K562 (cell line): ENCODE measurements around the gene ATG4D. TPM values are rescaled to one million over a fixed set of nuclear protein-coding genes. Genes with fewer than 3 reads are reported as not detected.
A peak's percentile ranks its signal among the peaks of the same experiment; 100 is the strongest.

Source experiments
- BACH1 ChIP-seq: fragments of 200-800 bp; sonication (Bioruptor generic); IDR thresholded peaks from 2 replicates; pipeline ENCODE4 v1.6.1; 2016; ENCODE audit warnings: missing genetic modification characterization, missing compliant biosample characterization
- BRF1 ChIP-seq: IDR thresholded peaks from 3 replicates; pipeline ENCODE4 v1.6.1; 2011; ENCODE audit warnings: borderline replicate concordance, mild to moderate bottlenecking; ENCODE audit not compliant: insufficient read length; ENCODE audit errors: extremely low read depth
- HCFC1 ChIP-seq: IDR thresholded peaks from 2 replicates; pipeline ENCODE4 v1.6.1; 2012; ENCODE audit warnings: low read depth, low read length, improper control_type of control experiment
- HOXB6 ChIP-seq: fragments of 250-450 bp; sonication (Bioruptor Pico); IDR thresholded peaks from 2 replicates; pipeline ENCODE4 v1.5.1; 2022; ENCODE audit warnings: mild to moderate bottlenecking, borderline replicate concordance
- KLF13 ChIP-seq: fragments of 450-650 bp; IDR thresholded peaks from 2 replicates; pipeline ENCODE4 v1.6.1; 2016; ENCODE audit warnings: missing genetic modification characterization, low read depth, mild to moderate bottlenecking, missing compliant biosample characterization, moderate library complexity, borderline replicate concordance
- LEF1 ChIP-seq: fragments of 450-650 bp; IDR thresholded peaks from 2 replicates; pipeline ENCODE4 v1.6.1; 2016; ENCODE audit warnings: mild to moderate bottlenecking
- MEIS2 ChIP-seq: fragments of 450-650 bp; IDR thresholded peaks from 2 replicates; pipeline ENCODE4 v1.6.1; 2014; ENCODE audit warnings: mild to moderate bottlenecking; ENCODE audit not compliant: partially characterized antibody
- NFIC ChIP-seq: fragments of 450-650 bp; IDR thresholded peaks from 2 replicates; pipeline ENCODE4 v1.6.1; 2017; ENCODE audit warnings: mild to moderate bottlenecking, inconsistent platforms
- PTRF ChIP-seq: fragments of 450-650 bp; IDR thresholded peaks from 2 replicates; pipeline ENCODE4 v1.6.1; 2016; ENCODE audit warnings: mild to moderate bottlenecking, missing genetic modification characterization, missing compliant biosample characterization
- PURB ChIP-seq: sonication (generic); formaldehyde crosslinking; IDR thresholded peaks from 2 replicates; pipeline ENCODE4 v1.9.0; 2021; ENCODE audit warnings: low read depth, mild to moderate bottlenecking, missing genetic modification reagents
- RBBP5 ChIP-seq: fragments of 200-600 bp; sonication (generic); IDR thresholded peaks from 2 replicates; pipeline ENCODE4 v1.6.1; 2012; ENCODE audit warnings: borderline replicate concordance, mild to moderate bottlenecking, low read length, control low read depth, inconsistent platforms; ENCODE audit not compliant: insufficient read depth, poor library complexity, severe bottlenecking
- RHOXF2B ChIP-seq: fragments of 250-450 bp; sonication (Bioruptor Pico); conservative IDR thresholded peaks from 2 replicates; pipeline ENCODE4 v1.5.1; 2021
- SMAD2 ChIP-seq: fragments of 150-350 bp; IDR thresholded peaks from 2 replicates; pipeline ENCODE4 v1.6.1; 2014; ENCODE audit warnings: low read depth, mild to moderate bottlenecking, low read length
- SMAD3 ChIP-seq: fragments of 450-650 bp; formaldehyde crosslinking; conservative IDR thresholded peaks from 2 replicates; pipeline ENCODE4 v1.4.0; 2020; ENCODE audit warnings: mild to moderate bottlenecking
- SREBF1 ChIP-seq: fragments of 150-350 bp; IDR thresholded peaks from 2 replicates; pipeline ENCODE4 v1.6.1; 2014; ENCODE audit warnings: antibody characterized with exemption, low read depth, low read length, borderline replicate concordance
- TAF7 ChIP-seq: fragments of 450-650 bp; IDR thresholded peaks from 2 replicates; pipeline ENCODE4 v1.6.1; 2016; ENCODE audit warnings: missing genetic modification characterization, missing compliant biosample characterization
- THRA ChIP-seq: fragments of 450-650 bp; IDR thresholded peaks from 2 replicates; pipeline ENCODE4 v1.6.1; 2017; ENCODE audit warnings: mild to moderate bottlenecking, moderate library complexity
- ZBTB1 ChIP-seq: sonication (generic); formaldehyde crosslinking; IDR thresholded peaks from 2 replicates; pipeline ENCODE4 v1.8.1; 2023; ENCODE audit warnings: missing genetic modification reagents, low read depth, mild to moderate bottlenecking, borderline replicate concordance
- ZNF146 ChIP-seq: IDR thresholded peaks from one replicate; pipeline ENCODE4 v1.6.1; 2018; ENCODE audit warnings: missing compliant biosample characterization; ENCODE audit not compliant: unreplicated experiment
- ZNF232 ChIP-seq: sonication (generic); formaldehyde crosslinking; IDR thresholded peaks from 2 replicates; pipeline ENCODE4 v1.8.0; 2022; ENCODE audit warnings: mild to moderate bottlenecking, missing genetic modification reagents
- ZNF316 ChIP-seq: fragments of 450-650 bp; IDR thresholded peaks from 2 replicates; pipeline ENCODE4 v1.6.1; 2016
- ZNF41 ChIP-seq: fragments of 250-450 bp; sonication (Bioruptor Pico); conservative IDR thresholded peaks from 2 replicates; pipeline ENCODE4 v1.4.0; 2020; ENCODE audit warnings: mild to moderate bottlenecking
- ZNF717 ChIP-seq: fragments of 250-450 bp; sonication (Bioruptor Pico); IDR thresholded peaks from 2 replicates; pipeline ENCODE4 v1.5.0; 2021
- ZNF77 ChIP-seq: fragments of 250-450 bp; sonication (Bioruptor Pico); IDR thresholded peaks from 2 replicates; pipeline ENCODE4 v1.5.0; 2020
- polyA plus RNA-seq, 8 experiments: library from polyadenylated mRNA; depleted of rRNA in 4 of 8; stranded (reverse) in 5 of 8; unstranded in 3 of 8; fragments of >200 nt; fragmentation: Nextera tagmentation in 2 of 8; fragmentation: Illumina TruSeq in 1 of 8; extraction: Ambion mirVana in 2 of 8; extraction: Trizol in 1 of 8; gene quantifications; 2 replicates each; pipeline versions ENCODE4 v1.2.1 to v1.2.3, GENCODE V29; 2011 to 2014; ENCODE audit warnings: inconsistent platforms in 1 of 8, missing spikeins in 1 of 8
- total RNA-seq, 7 experiments: library from RNA; depleted of rRNA in 6 of 7; stranded (reverse); fragments of >200 nt in 6 of 7; fragmentation: Illumina TruSeq in 2 of 7; extraction: Trizol in 2 of 7; gene quantifications; 2 replicates each; pipeline versions ENCODE4 v1.2.1 to v1.2.3, GENCODE V29; 2011 to 2021; ENCODE audit warnings: low replicate concordance in 1 of 7
- TF ChIP-seq, protein P1 (sequence below): sonication (generic); formaldehyde crosslinking; IDR thresholded peaks from 2 replicates; pipeline ENCODE4 v1.8.0; 2023; ENCODE audit warnings: mild to moderate bottlenecking, missing genetic modification reagents
- TF ChIP-seq, protein P2 (sequence below): sonication (generic); formaldehyde crosslinking; IDR thresholded peaks from 2 replicates; pipeline ENCODE4 v1.8.0; 2022; ENCODE audit warnings: mild to moderate bottlenecking, missing genetic modification reagents

The ATG4D gene
- total and polyA plus RNA-seq, 9 of the 15 experiments (the other 6 are each of a cell fraction or from before 2014, with no cell fraction given): 0.51 to 66.1 (median 22.9) TPM

DNA sequence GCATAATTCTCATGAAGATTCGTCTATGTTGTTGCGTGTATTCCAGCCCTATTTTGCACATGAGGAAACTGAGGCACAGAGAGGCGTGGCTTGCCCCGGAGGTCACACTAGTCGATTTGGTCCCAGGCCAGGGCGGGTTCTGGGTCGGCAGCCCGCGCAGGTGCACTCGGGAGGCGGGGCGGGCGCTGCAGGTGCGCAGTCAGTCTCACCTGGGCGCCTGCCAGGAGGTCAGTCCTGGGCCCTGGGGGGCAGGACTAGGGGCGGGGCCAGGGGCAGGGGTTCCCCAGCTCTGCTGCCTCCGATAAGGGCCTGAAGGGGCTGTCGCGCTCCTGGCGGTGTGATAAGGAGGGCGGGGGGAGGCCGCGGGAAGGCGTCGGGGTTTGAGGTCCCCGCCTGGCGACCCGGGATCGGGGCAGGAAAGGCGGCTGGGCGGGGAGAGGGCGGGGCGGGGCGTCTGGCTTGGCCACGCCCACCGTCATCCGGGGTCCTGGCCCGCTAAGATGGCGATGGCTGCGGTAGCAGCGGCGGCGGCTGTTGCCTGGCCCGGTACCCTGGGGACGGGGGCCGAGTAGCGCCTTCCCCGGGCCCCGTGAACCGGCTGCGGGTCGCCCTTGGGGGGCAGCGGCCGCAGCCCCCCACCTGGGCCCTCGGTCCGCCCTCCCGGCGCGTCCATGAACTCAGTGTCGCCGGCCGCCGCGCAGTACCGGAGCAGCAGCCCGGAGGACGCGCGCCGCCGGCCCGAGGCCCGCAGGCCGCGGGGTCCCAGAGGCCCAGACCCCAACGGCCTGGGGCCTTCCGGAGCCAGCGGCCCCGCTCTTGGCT lies at the start of gene ATG4D (continued):
- TF ChIP-seq ZNF232 (CRISPR knock-in tag): no peak
- TF ChIP-seq HOXB6: no peak
- TF ChIP-seq KLF13: no peak
- TF ChIP-seq, protein P1, sequence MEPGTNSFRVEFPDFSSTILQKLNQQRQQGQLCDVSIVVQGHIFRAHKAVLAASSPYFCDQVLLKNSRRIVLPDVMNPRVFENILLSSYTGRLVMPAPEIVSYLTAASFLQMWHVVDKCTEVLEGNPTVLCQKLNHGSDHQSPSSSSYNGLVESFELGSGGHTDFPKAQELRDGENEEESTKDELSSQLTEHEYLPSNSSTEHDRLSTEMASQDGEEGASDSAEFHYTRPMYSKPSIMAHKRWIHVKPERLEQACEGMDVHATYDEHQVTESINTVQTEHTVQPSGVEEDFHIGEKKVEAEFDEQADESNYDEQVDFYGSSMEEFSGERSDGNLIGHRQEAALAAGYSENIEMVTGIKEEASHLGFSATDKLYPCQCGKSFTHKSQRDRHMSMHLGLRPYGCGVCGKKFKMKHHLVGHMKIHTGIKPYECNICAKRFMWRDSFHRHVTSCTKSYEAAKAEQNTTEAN (CRISPR knock-in tag): no peak
- TF ChIP-seq ZNF41 (CRISPR knock-in tag): no peak
- TF ChIP-seq NFIC: peak; percentile 96
- no peak for TF ChIP-seq BRF1
- TF ChIP-seq, protein P2, sequence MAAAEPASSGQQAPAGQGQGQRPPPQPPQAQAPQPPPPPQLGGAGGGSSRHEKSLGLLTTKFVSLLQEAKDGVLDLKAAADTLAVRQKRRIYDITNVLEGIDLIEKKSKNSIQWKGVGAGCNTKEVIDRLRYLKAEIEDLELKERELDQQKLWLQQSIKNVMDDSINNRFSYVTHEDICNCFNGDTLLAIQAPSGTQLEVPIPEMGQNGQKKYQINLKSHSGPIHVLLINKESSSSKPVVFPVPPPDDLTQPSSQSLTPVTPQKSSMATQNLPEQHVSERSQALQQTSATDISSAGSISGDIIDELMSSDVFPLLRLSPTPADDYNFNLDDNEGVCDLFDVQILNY (CRISPR knock-in tag): no peak
- no peak for TF ChIP-seq SMAD3 (CRISPR knock-in tag)
- no peak for TF ChIP-seq HCFC1
- TF ChIP-seq ZNF146 (CRISPR knock-in tag): no peak
- TF ChIP-seq BACH1 (tag): no peak
- no peak for TF ChIP-seq ZNF717
- TF ChIP-seq MEIS2: peak; percentile 4
- no peak for TF ChIP-seq THRA
- TF ChIP-seq PTRF (tag): no peak
- 0 out of 2 replicates have a peak, but pooled peaks have one; percentile 15 for TF ChIP-seq LEF1
- TF ChIP-seq SMAD2: no peak
- TF ChIP-seq PURB (CRISPR knock-in tag): no peak
- peak; percentile 22 for TF ChIP-seq ZNF316
- peak; percentile 20 for TF ChIP-seq RBBP5
- TF ChIP-seq ZNF77 (CRISPR knock-in tag): no peak
- TF ChIP-seq TAF7 (tag): no peak
- no peak for TF ChIP-seq RHOXF2B (CRISPR knock-in tag)
- no peak for TF ChIP-seq SREBF1
- no peak; the same call in 1 of the 2 replicates for TF ChIP-seq ZBTB1
